Neural cell (in vitro differentiated cells): ENCODE results near the gene ZNF785.

Experiments
- CTCF ChIP-seq: fragments of 450-650 bp; IDR thresholded peaks from 2 replicates; pipeline ENCODE4 v1.5.1; 2014; ENCODE audit warnings: antibody characterized with exemption, mild to moderate bottlenecking, moderate library complexity; ENCODE audit not compliant: poor library complexity, severe bottlenecking
- EP300 ChIP-seq: fragments of 450-650 bp; conservative IDR thresholded peaks from 2 replicates; pipeline ENCODE4 v1.6.1; 2014; ENCODE audit warnings: antibody characterized with exemption, mild to moderate bottlenecking, moderate library complexity; ENCODE audit not compliant: poor library complexity, severe bottlenecking
- EZH2 ChIP-seq: fragments of 200-600, 300-800 bp; shearing (Covaris generic), sonication (generic); IDR thresholded peaks from 2 replicates; pipeline ENCODE4 v1.6.1; 2014; ENCODE audit warnings: antibody characterized with exemption, low read length, borderline replicate concordance, mild to moderate bottlenecking; ENCODE audit not compliant: insufficient read depth, poor library complexity, severe bottlenecking
- POLR2AphosphoS5 ChIP-seq: IDR thresholded peaks from 2 replicates; pipeline ENCODE4 v1.6.1; 2012
- SMC3 ChIP-seq: fragments of 450-650 bp; conservative IDR thresholded peaks from 2 replicates; pipeline ENCODE4 v1.6.1; 2014; ENCODE audit warnings: antibody characterized with exemption, mild to moderate bottlenecking, moderate library complexity; ENCODE audit not compliant: poor library complexity
- TAF1 ChIP-seq: IDR thresholded peaks from 2 replicates; pipeline ENCODE4 v1.6.1; 2012; ENCODE audit warnings: low read depth
- TF ChIP-seq, protein P1 (sequence below): IDR thresholded peaks from 2 replicates; pipeline ENCODE4 v1.6.1; 2012; ENCODE audit warnings: borderline replicate concordance

GRCh38 chr16:30604316-30604947, 18.9 kb upstream of the ZNF785 start:
- TF ChIP-seq CTCF (no peak), EZH2 (no peak), EP300 (no peak), POLR2AphosphoS5 (no peak), TAF1 (no peak), SMC3 (no peak)
- TF ChIP-seq, protein P1, sequence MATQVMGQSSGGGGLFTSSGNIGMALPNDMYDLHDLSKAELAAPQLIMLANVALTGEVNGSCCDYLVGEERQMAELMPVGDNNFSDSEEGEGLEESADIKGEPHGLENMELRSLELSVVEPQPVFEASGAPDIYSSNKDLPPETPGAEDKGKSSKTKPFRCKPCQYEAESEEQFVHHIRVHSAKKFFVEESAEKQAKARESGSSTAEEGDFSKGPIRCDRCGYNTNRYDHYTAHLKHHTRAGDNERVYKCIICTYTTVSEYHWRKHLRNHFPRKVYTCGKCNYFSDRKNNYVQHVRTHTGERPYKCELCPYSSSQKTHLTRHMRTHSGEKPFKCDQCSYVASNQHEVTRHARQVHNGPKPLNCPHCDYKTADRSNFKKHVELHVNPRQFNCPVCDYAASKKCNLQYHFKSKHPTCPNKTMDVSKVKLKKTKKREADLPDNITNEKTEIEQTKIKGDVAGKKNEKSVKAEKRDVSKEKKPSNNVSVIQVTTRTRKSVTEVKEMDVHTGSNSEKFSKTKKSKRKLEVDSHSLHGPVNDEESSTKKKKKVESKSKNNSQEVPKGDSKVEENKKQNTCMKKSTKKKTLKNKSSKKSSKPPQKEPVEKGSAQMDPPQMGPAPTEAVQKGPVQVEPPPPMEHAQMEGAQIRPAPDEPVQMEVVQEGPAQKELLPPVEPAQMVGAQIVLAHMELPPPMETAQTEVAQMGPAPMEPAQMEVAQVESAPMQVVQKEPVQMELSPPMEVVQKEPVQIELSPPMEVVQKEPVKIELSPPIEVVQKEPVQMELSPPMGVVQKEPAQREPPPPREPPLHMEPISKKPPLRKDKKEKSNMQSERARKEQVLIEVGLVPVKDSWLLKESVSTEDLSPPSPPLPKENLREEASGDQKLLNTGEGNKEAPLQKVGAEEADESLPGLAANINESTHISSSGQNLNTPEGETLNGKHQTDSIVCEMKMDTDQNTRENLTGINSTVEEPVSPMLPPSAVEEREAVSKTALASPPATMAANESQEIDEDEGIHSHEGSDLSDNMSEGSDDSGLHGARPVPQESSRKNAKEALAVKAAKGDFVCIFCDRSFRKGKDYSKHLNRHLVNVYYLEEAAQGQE: no peak
